Brain pericyte (primary cell): ENCODE results near the gene ATF7.

Source experiments
- DNase-seq: peaks from one replicate; pipeline ENCODE4 v3.0.0-alpha.2; 2012; ENCODE audit warnings: low read depth, low spot score

Gene ATF7

DNA sequence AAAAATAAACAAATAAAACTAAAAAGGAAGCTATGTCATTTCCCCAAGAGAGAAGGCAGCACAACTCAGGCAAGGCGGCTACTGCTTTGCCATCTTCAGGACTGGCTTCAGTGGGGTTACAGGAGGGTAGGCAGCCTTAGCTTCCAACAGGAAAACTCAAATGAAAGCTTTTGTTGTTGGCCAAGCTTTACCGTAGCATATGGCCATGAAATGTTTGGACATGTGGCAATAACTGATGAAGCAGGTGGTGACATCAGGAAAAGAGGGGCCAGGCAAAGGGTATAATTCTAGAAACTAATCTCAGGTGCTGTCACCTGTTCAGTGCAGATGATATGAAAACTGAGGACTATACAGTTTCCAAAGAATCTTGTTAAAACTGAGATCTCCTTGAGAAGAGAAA is 96.1 kb downstream of the ATF7 start:
- DNase-seq = no peak

- DNase-seq = no peak
Observed at GRCh38 chr12:53524476-53524875, 101.7 kb downstream of the ATF7 start.

- DNase-seq = no peak
Observed at GRCh38 chr12:53523131-53523530, 103.1 kb downstream of the ATF7 start.

DNA sequence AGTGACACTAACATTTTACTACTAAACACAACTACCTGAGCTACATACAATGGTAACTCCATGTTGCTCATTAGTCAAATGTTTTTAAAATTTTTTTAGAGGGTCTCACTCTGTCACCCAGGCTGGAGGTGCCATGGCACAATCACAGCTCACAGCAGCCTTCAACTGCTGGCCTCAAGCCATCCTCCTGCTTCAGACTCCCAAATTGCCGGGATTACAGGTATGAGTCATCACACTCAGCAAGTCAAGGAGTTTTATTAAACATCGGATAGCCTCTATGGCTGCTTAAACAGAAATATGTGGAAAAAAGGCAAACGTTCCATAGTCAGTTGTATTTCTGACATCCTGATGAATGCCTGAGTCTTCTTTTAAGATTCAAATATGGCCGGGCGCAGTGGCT is 107.8 kb downstream of the ATF7 start:
- DNase-seq = no peak

GRCh38 chr12:53516758-53517455 is 109.3 kb downstream of the ATF7 start:
- DNase-seq = no peak

GRCh38 chr12:53515291-53515680 is 110.9 kb downstream of the ATF7 start:
- DNase-seq = no peak

- DNase-seq = no peak
Observed at GRCh38 chr12:53514628-53515290, 111.4 kb downstream of the ATF7 start.

- DNase-seq = no peak
Observed at GRCh38 chr12:53513712-53514410, 112.3 kb downstream of the ATF7 start.

GRCh38 chr12:53510181-53510812 is 115.9 kb downstream of the ATF7 start:
- no peak for DNase-seq

DNA sequence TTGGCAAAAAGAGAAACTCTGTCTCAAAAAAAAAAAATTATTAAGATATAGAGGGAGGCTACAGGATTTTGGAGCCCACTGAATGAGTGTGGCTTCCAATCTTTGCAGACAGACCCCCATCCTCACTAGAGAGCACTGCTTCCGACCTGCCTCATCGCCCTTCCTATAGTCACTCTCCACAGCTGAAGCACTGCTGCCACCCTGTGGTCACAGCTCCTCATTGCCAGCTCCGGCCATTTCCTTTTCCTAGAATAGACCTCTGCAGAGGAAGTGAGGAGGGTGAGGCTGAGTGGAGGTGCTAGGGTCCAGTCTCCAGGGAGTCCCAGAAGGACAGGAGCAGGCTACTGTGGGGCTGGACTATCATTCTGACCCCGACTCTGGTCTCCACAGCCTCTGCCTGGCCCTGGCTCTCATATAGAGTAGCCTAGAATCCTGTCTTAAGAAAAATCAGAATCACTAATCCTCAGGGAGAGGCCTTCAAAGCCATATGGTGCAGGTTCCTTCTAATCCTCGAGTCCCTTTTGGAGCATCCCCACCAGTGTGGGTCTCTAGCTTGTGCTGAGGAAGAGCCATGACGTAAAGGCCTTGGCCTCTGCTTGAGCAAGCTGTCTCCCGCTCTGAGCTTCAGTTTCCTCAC is 117.5 kb downstream of the ATF7 start:
- no peak for DNase-seq

- no peak for DNase-seq
Observed at GRCh38 chr12:53507603-53507885, 118.6 kb downstream of the ATF7 start.

DNA sequence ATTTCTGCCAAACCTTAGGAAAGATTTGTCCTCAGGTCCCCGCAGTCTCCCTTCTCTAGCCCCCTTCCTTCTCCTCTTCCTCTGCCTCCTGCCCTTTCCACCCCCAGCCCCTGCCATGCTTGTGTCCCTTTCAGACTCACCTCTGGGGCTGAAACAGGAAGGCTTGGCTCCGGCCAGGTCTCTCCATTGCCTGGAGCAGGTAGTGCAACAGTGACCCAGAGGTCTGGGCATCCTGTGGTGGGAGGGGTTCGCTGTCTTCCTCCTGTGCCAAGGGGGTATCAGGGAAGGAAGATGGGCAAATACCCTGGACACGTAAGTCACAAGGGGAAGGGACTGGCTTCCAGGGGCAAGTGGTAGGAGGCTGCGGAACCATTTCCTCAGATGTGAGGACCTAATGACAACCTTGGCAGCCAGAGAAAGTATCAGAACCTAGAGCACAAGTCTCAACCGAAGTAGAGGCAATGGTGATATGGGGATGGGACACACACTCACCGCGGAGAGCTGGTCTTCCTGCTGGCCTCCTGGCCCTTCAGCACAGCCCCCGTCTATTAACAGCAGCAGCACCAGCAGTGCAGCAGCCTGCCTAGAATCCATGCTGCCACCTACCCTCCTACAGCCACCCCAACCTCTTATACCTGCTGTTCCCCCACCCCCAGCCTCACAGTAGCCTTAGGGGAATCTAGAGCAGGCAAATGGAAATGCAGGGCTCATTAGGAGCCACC is 119.1 kb downstream of the ATF7 start, which contains the start of gene NPFF:
Gene NPFF (minus strand): TSS at position 604 of the 722 bp plus-strand sequence. CDS start 10 bp downstream, at position 594.
- DNase-seq = no peak

GRCh38 chr12:53506450-53506785 is 119.8 kb downstream of the ATF7 start:
- DNase-seq = no peak

DNA sequence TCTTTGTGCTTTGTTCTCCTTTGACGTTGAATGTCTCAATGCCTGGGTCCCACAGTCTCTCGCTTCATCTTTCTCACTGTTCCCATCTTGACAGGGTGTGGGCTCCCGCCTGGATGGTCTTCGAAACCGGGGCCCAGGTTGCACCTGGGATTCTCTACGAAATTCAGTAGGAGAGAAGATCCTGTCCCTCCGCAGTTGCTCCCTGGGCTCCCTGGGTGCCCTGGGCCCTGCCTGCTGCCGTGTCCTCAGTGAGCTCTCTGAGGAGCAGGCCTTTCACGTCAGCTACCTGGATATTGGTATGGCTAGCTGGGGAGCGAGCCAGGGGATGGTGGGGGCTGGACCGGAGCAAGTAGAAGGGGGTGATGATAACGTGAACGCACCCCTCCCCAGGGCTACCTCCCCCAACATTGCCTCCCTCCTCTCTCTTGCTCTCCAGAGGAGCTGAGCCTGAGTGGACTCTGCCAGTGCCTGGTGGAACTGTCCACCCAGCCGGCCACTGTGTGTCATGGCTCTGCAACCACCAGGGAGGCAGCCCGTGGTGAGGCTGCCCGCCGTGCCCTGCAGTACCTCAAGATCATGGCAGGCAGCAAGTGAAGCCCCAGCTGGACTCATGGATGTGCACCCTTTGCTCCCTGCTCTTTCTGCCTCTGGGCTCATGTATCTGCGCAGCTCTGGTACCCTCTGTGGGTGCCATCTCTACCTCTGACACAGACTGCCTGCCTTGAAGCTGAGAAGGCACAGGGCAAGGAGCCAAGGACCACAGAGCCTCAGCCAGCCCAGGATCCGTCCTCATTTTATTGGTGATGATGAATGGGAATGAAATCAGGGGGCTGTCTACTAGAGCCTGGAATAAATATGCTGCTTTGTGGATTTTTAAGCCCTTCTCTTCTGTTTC is 120.4 kb downstream of the ATF7 start:
- DNase-seq = no peak

DNA sequence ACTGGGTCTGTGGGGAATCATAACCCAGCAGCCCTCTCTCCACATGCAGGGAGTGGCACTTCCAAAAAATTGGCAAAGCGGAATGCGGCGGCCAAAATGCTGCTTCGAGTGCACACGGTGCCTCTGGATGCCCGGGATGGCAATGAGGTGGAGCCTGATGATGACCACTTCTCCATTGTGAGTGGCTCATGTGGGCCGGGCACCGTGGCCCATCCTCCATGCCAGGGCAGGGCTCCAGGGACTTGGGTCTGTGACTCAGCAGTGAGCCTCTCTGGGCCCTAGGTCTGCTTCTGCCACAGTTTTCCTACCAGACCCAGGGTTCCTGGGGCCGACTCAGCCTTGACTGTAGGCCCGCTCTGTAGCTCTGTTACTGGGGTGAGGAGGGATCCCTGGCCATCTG is 121.1 kb downstream of the ATF7 start:
- no peak for DNase-seq

GRCh38 chr12:53504004-53504920 is 121.9 kb downstream of the ATF7 start:
- DNase-seq = no peak

DNA sequence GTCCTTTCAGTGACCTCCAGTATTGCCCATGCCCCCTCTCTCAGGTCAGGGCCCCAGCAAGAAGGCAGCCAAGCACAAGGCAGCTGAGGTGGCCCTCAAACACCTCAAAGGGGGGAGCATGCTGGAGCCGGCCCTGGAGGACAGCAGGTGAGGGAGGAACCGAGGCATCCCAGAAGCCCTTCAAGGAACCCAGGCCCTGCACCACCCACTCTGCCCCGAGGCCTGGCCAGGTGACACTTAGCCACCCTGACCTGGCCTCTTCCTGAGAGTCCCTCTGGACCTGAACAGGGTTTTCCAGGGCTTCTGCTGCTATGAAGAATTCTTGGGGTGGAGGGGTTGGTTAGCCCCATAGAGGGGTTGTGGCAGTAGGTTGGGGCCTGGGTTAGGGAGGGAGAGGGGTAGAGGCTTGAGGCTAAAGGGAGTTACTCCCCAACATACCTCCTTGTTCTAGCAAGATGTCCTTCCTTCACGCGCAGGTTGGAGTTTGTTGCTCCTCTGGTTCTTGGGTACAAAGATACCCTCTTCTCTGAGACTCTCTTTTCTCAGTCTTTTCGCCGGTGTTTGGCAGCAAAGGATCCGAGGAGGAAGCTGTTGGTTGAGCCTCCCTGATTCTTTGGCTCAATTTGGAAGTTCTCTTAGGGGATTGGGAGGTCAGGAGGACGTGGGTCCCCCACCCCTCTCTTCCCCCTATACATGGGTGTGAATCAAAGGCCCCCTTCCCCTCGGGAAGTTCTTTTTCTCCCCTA is 123.0 kb downstream of the ATF7 start:
- no peak for DNase-seq

GRCh38 chr12:53502331-53502730 is 123.9 kb downstream of the ATF7 start:
- DNase-seq = no peak
